Neural progenitor cell (in vitro differentiated cells): ENCODE measurements around the gene CBFB.

Source experiments
- EZH2 ChIP-seq: fragments of 200-600 bp; sonication (generic); IDR thresholded peaks from 2 replicates; pipeline ENCODE4 v1.6.1; 2017; ENCODE audit warnings: antibody characterized with exemption, mild to moderate bottlenecking, moderate library complexity
- EZH2phosphoT487 ChIP-seq: fragments of 200-600 bp; sonication (generic); IDR thresholded peaks from 2 replicates; pipeline ENCODE4 v1.6.1; 2017; ENCODE audit warnings: antibody characterized with exemption
- TF ChIP-seq, protein P1 (sequence below): fragments of 200-600 bp; sonication (generic); IDR thresholded peaks from 2 replicates; pipeline ENCODE4 v1.5.1; 2017; ENCODE audit warnings: antibody characterized with exemption, mild to moderate bottlenecking

DNA sequence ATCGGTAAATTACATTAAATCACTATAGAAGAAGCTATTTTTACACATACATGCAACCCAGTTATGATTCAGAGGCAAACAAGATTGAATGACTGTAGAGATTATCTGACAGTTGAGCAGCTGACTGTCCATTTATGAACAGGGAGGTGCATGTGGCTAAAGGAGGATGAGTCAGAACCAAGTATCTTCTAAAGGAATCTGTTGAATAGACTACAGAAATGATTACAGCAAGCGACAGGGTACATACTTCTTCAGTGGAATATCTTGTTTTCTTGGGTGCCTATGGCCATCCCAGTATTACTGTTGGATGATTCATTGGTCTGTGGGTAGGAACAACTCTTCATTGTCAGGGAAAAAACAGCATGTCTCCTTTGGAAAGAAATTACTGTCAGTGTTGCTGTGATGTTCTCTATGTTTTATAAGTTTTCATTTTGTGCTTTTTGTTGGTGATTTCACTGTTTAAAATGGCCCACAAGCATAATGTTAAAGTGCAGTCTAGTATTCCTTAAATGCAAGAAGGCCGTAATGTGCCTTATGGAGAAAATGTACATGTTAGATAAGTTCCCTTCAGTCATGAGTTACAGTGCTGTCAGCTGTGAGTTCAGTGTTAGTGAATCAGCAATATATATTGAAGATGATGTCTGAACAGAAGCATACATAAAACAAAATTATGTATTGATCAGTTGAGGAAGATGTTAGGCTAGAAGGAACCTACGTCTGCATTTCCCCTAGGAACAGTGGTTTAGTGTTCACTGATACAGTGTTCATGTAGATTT is 27.0 kb downstream of the CBFB start:
- TF ChIP-seq, protein P1, sequence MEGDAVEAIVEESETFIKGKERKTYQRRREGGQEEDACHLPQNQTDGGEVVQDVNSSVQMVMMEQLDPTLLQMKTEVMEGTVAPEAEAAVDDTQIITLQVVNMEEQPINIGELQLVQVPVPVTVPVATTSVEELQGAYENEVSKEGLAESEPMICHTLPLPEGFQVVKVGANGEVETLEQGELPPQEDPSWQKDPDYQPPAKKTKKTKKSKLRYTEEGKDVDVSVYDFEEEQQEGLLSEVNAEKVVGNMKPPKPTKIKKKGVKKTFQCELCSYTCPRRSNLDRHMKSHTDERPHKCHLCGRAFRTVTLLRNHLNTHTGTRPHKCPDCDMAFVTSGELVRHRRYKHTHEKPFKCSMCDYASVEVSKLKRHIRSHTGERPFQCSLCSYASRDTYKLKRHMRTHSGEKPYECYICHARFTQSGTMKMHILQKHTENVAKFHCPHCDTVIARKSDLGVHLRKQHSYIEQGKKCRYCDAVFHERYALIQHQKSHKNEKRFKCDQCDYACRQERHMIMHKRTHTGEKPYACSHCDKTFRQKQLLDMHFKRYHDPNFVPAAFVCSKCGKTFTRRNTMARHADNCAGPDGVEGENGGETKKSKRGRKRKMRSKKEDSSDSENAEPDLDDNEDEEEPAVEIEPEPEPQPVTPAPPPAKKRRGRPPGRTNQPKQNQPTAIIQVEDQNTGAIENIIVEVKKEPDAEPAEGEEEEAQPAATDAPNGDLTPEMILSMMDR: no peak
- no peak for TF ChIP-seq EZH2
- no peak for TF ChIP-seq EZH2phosphoT487
